Choroid plexus epithelial cell (primary cell): Measurements from ENCODE around the gene NOTCH4.

Experiments
- DNase-seq: peaks from one replicate; pipeline ENCODE4 v3.0.0-alpha.2; 2010; ENCODE audit warnings: low read depth
- H3K4me3 ChIP-seq: 2 replicates; pipeline ENCODE4 v1.5.1; 2011; ENCODE audit warnings: low read depth, mild to moderate bottlenecking, control low read depth, low read length, moderate library complexity
- CTCF ChIP-seq: conservative IDR thresholded peaks from 2 replicates; pipeline ENCODE4 v1.5.1; 2011; ENCODE audit warnings: low read depth, mild to moderate bottlenecking, control low read depth, inconsistent platforms, low read length, moderate library complexity

Gene NOTCH4

DNA sequence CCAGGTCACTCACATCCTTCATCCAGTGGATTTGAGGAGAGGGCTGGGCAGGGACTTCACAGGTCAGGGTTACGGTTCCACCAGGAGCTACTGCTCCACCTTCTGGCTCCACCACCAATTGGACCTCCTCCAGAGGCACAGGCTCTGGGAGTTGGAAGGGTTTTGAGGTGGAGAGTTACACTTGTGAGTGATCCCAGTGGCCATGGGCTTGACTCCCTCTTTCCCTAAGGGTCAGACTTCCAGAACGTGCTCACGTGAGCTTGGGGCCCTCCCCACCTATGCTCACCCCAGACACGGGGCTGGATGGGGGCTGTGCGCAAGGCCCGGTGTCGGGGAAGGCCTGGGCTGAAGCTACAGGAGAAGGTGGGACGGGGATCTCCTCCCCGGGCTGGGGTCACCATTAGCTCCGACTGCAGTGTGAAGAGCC lies 41.3 kb downstream of the NOTCH4 start:
- DNase-seq = no peak
- TF ChIP-seq CTCF = no peak
- no peak overlapping the region for H3K4me3 ChIP-seq

GRCh38 chr6:32181915-32182529 lies 41.8 kb downstream of the NOTCH4 start:
- no peak for TF ChIP-seq CTCF
- no peak for DNase-seq
- no peak overlapping the region for H3K4me3 ChIP-seq

DNA sequence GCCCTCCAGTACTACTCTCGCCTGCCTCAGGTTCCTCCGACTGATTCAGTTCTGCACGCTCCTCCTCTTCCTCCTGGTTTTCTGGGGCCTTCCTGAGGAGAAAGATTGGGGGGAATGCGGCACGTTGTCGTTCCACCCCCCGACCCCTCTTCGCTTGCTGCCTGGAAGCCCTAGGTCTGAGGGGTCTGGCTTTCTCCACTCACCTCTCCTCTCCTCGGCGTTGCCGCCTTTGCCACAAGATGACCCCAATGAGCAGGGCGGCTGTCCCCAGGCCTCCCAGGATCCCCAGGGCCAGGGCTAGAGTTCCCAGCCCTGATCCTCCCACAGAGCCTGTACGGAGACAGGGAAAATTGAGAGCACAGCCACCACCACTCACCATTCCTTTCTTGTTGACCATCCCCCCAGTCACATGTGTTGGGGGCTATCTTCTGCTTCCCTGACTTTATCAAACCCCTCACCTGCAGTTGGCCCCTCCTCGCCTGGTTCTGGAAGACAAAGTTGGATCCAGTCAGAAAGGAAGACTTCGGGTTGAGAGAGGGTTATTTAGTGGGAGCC lies 42.6 kb downstream of the NOTCH4 start:
- H3K4me3 ChIP-seq = no peak overlapping the region
- no peak for TF ChIP-seq CTCF
- no peak for DNase-seq

DNA sequence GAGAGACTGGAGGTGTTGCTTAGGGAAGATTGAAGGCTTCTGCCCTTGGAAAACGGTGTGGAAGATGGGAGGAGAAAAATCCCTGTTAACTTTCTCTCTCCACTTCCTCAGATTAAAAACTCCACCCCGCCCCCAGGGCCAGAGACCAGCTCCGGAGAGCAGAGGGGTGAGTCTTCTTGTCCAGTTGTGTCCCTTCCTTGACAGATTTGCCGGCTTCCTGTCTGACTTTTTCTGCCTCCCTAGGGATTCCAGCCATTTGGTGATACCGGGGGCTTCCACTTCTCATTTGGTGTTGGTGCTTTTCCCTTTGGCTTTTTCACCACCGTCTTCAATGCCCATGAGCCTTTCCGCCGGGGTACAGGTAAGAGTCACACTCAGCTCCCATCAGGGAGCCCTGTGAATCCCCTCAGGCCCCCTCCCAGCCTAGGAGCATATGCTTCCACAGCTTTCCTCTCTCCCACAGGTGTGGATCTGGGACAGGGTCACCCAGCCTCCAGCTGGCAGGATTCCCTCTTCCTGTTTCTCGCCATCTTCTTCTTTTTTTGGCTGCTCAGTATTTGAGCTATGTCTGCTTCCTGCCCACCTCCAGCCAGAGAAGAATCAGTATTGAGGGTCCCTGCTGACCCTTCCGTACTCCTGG lies 44.0 kb downstream of the NOTCH4 start:
- no peak for TF ChIP-seq CTCF

DNA sequence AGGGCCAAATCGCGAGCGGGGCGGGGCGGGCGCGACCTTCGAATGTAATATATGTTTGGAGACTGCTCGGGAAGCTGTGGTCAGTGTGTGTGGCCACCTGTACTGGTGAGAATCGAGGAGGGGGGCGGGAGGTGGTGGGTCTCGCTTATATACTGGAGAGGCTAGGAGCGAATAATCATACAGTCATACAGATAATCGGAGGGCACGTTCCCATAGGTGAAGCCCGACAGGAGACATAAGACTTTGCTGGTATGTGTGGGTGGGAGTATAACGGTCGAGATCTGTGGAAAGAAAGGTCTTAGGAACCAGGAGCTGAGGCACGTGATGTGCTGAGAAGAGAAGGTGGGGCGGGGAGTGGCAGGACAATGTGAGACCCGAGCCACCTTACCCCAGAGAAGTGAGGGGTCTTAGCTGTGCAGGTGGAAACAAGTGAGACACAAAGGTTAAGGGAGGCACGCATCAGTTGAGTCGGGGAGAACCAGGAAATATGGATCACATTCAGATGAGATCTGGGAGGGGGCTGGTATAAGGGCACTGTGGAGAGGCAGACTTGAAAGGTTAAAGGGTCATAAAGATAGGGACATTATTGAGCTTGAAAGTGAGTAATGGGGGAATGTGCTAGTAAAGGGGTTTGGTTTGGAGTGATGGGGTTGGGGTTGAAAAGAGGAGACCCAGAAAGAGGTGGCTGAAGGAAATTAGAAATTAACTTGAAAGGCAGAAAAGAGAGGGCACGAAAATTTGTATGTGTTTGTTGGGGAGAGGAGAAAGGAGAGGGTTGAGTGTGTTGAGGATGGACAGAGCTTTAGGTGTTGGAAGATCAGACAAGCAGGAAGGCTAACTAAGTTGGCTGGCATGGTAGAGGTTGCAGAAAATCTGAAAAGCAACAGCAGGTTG lies 45.1 kb downstream of the NOTCH4 start:
- no peak for TF ChIP-seq CTCF
- peak; percentile 26 for DNase-seq
- peak overlapping the region; percentile 77 for H3K4me3 ChIP-seq

More for the DNA sequence above, 44.0 kb downstream of the NOTCH4 start:
- no peak for DNase-seq
- no peak overlapping the region for H3K4me3 ChIP-seq

DNA sequence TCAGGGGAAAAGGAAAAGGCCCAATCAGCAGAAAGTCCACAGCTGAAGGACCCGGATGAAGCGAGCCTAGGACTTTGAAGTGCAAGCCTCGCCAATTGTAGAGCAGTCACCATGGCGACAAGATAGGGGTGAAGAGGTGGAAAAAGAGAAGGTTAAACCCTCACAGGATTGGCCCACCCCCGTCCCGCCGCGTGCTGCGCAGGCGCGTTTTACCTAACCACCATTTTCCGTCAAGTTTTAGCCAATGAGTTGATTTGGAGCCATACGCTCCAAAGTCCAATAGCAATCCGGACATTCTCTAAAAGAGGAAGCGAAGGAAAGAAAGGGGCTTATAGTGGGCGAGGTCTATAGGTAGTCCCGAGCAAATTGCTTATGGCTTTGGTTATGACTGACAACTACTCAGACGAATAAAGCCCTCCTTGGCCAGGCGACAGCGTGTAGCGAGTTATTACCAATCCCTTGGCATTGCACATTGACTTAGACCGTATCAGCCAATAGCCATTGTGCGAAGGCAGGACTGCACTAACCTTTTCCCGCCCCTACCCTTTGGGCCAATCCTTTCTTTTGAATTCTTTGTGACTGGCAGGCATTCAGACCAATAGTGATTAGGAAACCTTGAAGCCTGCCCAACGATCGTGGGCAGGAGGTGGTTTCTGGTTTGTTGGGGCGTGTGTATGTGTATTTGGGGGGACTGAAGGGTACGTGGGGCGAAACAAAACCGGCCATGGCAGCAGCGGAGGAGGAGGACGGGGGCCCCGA lies 45.9 kb downstream of the NOTCH4 start, which contains the start of gene RNF5:
Gene RNF5 (plus strand): TSS at position 618 of the 759 bp plus-strand sequence. CDS start 107 bp downstream, at position 725.
- no peak for TF ChIP-seq CTCF

More for the DNA sequence above, 45.9 kb downstream of the NOTCH4 start, which contains the start of gene RNF5:
- peak within 1 kb of the TSS; percentile 97 for H3K4me3 ChIP-seq
- DNase-seq = peak; percentile 100
